HuH-7 (cell line): Measurements from ENCODE around the gene LIPG.
A peak's percentile ranks its signal among the peaks of the same experiment; 100 is the strongest.
"Not testable (repeated sequence)": the region's sequence is repeated elsewhere in the genome, so short reads cannot be mapped to it uniquely, and the experiment has no call there.

Source experiments
- DNase-seq: peaks from one replicate; pipeline ENCODE4 v3.0.0; 2011; ENCODE audit warnings: low spot score

LIPG gene

DNA sequence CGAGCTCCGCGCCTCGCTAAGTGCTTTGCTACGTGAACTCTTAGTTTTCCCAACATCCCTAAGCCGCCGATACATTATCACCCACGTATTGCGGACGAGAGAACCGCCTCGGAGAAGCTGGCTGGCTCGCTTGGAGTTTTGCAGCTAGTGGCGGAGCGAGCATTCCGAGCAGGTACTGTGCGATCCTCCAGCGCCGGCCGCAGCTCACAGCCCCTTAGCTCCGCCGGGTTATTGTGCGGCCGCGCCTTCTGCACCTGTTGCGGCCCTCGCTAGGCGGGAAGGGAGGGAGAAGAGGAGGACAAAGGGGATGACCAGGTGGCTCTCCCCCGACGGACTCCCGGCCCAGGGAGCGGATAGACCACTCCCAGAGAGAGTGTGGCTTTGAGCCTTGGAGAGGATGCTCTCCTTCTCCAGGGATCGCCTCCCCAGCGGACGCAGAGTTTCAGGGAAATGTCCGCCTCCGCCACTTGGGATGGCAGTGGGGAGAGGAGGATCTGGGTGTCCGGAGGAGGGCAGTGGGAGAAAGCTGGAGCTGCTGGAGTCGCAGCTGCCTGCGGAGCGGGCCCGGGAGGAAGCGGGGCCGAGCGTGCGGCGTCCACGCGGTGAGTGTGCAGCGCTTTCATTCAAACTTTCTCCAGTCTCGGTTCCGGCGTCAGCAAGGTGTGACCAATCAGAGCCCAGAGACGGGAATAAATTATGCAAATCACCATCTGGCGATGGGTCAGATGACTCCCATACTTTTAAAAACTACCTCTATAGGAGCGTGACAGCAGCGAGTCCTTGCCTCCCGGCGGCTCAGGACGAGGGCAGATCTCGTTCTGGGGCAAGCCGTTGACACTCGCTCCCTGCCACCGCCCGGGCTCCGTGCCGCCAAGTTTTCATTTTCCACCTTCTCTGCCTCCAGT, at the start of gene LIPG:
Gene LIPG (plus strand): TSS at position 769 of the 905 bp plus-strand sequence. CDS start 252 bp downstream, outside the sequence.
- DNase-seq, result peak; percentile 86

DNA sequence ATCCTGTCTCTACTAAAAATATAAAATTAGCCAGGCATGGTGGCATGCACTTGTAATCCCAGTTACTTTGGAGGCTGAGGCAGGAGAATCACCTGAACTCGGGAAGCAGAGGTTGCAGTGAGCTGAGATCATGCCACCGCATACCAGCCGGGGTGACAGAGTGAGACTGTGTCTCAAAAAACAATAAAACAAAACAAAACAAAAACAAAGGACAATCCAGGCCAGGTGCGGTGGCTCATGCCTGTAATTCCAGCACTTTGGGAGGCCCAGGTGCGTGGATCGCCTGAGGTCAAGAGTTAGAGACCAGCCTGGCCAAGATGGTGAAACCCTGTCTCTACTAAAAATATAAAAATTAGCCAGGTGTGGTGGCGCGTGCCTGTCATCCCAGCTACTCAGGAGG, 49.0 kb upstream of the LIPG start:
- DNase-seq, result not testable (repeated sequence)

DNA sequence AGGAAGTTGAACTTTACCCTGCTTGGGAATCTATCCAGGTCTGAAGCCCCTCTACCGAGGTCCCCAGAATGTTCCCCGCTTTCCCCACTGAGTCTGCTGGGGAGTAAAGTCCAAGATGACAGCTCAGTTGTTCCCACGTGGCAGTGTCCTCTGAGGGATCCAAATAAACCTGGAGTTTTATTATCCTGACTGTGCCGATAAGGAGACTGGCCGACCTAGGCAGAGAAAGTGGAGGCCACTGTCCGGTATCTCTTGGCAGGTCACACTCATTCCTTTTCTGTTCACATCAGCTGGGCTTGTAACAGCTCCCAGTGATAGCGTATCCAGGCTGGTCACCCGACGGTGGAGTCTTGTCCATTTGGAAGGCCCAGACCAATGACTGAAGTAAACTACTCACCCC, 47.3 kb upstream of the LIPG start:
- DNase-seq, result no peak

DNA sequence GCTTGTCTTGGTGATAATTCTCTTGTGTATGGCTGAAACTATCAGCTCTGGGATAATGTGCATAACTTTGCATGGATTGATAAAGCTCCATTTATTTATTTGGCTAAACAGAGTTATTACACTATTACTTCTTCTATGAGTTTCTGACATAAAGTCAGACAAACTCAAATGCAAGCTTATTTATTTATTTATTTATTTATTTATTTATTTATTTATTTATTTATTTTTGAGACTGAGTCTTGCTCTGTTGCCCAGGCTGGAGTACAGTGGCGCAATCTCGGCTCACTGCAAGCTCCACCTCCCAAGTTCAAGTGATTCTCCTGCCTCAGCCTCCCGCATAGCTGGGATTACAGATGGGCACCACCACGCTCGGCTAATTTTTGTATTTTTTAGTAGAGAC, 46.9 kb upstream of the LIPG start:
- DNase-seq, result not testable (repeated sequence)

DNA sequence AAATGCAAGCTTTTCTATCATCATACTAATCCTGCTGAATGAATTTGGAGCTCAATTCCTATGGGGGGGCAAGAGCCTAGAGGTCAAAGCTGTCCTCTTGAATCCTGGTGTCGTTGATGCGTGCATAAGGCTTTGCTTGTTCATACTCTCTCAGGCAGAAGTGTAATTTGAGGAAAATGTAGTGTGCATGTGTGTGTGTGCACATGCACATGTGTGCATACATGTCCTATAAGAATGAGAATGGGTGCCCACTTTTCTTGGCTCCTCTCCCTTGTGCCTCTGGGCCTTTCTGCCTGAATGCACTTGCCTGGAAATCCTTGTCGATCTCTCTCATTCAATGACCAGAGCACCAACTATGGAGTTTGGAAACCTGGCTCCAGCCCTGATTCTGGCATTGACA, 46.3 kb upstream of the LIPG start:
- DNase-seq, result no peak

DNA sequence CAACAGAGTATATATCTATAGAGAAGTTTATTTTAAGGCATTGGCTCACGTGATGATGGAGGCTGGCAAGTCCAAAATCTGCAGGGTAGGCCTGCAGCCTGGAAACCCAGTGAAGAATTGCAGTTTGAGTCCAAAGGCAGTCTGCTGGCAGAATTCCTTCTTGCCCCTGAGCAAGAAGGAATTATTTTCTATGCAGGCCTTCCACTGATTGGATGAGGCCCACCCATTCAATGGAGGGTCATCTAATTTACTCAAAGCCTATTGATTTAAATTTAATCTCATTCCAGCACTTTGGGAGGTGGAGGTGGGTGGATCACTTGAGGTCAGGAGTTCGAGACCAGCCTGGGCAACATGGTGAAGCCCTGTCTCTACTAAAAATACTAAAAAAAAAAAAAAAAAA, 44.4 kb upstream of the LIPG start:
- no peak for DNase-seq

DNA sequence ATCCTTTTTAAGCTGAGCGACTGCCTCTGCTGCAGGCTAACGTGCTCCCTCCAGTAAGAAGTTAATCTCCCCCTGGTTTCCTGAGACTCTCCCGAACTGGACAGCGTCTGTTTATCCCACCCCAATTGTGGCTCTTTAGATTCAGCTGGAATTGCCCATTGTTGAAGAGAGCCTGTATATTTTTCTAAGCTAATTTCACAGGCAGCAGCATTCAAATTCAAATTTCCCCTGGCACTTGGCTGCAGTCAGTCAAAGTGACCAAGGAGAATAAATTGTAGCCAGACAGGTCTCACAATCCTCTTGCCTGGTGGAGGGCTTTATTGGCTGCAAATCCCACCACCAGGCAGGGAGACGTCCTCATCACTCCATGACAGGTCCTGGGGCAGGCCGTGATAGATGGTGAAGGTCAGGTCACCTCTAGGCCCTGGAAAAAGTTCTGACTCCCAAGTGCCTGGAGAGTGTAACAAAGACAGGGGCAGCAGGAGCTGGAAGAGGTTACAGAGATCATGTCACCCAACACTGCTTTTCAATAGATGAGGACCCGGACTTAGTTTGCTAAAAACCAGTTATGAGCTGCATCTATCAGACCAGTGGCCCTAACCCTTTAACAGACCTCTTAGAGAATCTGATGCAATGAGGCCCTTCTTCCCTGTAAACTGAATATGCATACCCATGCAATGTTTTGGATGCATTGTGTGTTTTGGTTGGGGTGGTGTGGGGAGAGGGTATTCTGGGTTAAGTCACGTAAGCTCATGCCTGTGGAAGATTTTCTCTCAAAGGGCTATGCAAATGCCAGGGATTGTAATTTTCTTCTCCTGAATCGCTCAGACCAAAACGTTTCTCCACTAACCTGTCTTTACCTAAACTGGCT, 42.5 kb upstream of the LIPG start:
- no peak for DNase-seq

DNA sequence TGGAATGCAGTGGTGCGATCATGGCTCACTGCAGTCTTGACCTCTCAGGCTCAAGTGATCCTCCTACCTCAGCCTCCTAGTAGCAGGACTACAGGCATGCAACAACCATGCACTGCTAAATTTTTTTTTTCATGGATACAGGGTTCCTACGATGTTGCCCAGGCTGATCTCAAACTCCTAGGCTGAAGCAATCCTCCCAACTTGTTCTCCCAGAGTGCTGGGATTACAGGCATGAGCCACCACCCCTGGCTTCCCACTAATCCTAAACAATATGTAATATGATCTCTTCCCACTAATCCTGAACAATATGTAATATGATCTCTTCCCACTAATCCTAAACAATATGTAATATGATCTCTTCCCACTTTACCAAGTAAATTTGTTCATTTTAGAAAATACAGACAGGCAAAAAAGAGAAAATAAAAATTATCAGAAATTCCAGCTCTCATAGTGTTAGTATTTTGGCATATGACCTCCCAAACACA, 41.2 kb upstream of the LIPG start:
- no peak for DNase-seq

DNA sequence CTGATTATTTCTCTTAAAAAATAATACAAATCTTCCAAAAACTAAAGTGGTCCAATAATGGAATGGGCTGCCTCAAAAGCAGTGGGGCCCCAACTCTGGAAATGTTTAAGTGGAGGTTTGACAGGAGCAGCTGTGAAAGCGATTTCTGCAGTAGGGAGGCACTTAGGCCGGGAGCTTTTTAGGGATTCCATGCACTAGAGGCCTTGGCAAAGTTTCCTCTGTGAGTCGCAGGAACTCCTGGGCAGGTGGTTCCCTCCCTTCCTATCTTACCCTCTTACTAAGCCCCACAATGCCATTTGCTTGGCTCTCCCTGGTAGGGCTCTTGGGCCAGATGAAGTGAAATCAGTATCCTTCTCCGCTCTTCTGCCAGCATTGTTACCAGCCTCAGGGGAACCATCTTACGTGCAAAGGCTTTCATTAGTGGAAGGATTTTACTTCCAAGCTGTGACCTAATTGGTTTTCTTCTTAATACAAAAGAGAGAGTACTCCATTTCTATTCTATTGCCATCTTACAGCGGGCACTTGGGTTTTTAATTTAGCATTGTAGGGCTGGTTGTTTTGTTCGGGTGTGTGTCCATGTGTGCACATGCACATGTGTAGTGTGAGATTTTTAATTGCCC, 40.5 kb upstream of the LIPG start:
- DNase-seq, result no peak

DNA sequence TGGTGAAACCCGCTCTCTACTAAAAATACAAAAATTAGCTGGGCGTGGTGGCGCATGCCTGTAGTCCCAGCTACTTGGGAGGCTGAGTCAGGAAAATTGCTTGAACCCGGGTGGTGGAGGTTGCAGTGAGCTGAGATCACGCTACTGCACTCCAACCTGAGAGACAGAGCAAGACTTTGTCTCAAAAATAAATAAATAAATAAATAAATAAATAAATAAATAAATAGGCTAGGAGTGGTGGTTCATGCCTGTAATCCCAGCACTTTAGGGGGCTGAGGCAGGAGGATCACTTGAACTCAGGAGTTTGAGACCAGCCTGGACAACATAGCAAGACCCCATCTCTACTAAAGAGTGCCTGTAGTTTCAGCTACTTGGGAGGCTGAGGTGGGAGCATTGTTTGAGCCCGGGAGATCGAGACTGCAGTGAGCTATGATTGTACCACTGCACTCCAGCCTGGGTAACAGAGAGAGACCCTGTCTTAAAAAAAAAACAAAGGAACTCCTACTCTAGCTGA, 38.2 kb upstream of the LIPG start:
- DNase-seq, result not testable (repeated sequence)

DNA sequence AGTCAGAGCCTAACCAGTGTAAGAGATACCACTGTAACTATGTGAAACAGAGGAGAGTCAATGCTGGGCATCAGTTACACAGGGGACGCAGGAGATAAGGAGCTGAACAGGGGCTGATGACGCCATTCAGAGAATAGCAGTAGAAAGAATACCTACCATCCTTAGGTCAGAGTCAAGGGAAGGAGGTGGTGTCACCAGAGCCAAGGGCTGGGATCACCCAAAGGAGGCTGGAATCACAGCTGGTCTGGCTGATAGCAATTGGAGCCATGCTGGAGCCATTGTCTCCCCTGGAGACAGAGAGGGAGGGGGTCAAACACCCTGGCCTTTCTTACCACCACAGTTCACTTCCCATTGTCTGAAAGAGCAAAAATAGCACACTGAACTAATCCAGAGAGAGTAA, 37.5 kb upstream of the LIPG start:
- no peak for DNase-seq

DNA sequence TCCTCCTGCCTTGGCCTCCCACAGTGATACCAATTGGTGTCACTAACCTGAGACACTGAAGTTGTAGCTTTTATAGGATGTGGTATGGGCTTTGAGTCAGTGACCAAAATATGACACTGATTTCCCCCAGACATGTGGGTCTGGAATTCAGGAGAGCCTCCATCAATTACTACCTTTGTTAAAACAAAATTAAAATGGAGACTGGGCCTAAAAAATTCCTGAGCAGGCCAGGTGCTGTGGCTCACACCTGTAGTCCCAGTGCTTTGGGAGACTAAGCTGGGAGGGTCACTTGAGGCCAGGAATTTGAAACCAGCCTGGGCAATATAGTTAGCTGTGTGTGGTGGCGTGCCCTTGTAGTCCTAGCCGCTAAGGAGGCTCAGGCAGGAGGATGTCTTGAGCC, 36.9 kb upstream of the LIPG start:
- no peak for DNase-seq

DNA sequence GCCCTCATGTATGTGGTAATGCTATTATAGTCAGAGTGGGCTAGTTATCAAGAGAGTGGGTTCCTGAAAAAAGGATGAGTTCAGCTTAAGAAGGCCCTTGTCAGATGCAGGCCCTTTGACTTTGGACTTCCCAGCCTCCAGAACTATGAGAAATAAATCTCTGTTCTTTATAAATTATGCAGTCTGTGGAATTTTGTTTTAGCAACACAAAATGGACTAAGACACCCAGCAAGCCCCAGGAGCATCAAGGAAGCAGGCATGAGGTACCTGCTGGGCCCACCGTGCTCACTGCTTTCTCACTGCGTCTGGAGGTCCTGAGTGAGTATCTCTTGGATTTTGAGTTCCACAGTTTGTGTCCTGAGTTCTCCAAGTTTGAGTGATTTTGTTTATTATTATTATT, 35.9 kb upstream of the LIPG start:
- no peak for DNase-seq

DNA sequence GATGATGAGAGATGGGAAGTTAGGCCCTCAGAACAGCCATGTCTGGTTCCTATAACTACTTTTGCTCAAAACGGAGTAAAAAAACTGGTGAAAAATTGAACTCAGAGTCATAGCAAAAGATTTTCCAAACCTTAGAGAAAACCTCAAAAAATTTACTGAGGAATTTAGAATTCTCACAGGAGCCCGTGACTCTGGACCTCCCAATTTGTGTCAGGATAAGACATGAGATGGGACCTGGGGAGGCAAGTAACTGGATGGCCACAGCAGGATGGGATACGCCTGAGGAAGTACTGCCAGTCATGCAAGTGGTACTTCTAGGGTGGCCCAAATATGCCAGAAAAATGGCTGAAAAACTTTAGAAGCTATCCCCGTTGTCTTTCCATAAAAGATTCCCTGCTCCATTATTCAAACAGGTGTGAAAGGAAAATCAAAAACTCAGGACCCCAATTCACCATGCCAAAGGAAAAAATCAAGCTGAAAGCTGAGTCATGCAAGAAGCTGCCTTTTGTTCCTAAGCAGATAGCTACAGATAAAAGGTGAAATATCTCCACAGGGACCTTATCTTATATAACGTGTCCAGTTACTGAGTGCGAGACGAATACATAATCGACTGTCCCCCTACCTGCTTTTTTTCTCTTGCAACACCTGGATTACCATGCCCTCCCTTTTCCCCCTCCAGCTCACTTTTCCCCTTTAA, 34.1 kb upstream of the LIPG start:
- DNase-seq, result no peak

DNA sequence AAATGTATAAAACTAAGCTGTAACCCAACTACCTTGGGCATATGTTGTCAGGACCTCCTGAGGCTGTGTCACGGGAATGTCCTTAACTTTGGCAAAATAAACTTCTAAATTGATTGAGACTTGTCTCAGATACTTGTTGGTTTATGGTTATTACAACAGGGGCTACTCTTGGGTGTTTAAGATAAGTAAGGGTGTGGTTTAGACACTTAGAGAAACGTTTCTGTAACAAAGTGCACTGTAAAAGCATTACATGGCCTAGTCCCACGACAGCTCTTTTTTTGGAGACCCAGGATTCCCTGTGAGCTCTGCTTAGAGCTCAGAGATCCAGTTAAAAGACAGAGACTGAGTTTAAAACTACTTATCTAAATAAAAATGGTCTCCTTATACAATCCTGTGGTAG, 32.3 kb upstream of the LIPG start:
- DNase-seq, result no peak

DNA sequence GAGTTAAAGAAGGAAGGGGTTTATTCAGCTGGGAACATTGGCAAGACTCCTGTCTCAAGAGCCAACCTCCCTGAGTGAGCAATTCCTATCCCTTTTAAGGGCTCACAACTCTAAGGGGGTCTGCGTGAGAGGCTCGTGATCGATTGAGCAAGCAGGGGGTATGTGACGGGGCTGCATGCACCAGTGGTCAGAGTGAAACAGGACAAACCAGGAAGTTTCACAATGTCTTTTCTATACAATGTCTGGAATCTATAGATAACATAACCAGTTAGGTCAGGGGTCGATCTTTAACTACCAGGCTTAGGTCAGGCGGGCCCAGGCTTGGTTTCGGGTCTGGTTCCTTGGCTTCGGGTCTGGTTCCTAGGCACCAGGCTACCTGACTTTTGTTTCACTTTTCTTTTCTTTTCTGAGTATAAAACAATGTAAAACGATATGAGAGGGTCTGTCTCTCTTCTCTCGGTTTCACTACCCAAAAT, 30.1 kb upstream of the LIPG start:
- DNase-seq, result no peak

DNA sequence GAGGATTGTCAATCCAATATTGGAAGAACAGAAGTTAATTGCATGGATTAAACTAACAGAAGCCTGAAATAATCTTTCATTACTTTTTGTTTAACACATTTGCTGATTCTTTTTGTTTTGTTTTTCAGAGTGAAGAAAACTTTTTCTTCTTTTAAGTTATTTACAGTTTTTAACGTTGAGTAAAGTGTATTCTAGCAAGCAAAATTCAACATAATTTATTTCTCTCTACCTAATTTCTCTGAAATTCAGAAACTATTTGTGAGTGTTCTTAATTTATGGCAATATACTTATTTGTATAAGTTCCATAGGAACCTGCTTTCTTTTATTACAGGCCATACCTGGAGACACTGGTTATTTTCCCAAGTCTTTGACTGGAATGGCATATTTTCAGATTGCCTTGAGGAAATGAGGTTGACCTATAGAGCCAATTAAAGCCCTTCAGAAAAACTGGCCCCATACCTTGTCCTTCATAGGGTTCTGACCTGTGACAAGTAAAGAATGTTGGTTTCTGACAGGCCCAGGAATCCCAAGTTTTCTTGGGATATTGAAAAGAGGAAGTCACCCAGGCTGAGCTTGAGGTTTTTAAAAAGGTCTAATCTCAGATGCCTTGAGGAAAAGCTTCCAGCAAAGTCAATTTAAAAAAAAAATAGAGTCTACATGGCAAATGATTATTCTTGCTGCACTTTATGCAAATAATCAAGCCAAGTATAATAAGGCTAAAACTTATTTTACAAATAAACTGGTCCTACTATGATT, 26.8 kb upstream of the LIPG start:
- no peak for DNase-seq

DNA sequence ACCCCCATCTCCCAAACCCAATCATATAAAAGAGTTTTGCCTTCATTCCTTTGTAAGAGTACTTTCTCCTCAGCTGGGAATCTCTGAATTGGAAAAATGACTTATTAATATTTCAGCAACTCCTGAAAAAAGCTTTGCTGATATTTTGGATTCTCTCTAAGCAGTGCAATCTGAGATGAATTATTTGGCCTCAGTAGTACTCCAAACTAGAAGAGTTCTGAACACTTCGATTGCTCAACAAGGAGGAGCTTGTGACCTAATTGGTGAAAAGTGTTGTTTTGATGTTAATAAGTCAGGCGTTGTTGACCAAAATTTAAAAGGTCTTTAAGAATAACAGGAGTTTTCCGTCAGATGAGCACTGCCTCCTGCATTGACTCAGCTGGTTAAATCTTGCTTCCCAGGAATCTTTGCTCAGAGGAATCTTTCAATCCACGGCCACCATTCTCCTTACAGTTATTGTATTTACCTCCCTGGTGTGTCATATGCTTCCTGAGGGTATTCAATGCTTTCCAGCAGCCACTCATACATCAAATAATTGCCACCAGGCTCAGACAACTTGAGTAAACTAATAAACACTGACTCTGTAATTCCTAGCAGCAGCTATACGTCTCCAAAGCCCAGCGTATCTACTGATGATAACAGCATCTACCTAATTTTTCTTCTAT, 24.5 kb upstream of the LIPG start:
- no peak for DNase-seq

DNA sequence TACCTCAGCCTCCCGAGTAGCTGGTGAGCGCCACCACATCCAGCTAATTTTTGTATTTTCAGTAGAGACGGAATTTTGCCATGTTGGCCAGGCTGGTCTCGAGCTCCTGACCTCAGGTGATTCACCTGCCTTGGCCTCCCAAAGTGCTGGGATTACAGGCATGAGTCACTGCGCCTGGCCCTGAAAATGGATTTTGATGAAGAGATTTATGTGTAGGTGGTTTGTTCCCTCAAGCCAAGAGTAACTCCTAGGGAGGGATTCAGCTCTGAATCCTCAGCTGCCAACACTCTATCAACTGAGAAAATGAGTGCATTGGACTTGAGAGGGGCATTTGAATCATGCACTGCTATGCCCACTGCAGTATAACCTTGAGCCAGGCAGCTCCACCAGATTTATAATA, 17.5 kb upstream of the LIPG start:
- no peak for DNase-seq

DNA sequence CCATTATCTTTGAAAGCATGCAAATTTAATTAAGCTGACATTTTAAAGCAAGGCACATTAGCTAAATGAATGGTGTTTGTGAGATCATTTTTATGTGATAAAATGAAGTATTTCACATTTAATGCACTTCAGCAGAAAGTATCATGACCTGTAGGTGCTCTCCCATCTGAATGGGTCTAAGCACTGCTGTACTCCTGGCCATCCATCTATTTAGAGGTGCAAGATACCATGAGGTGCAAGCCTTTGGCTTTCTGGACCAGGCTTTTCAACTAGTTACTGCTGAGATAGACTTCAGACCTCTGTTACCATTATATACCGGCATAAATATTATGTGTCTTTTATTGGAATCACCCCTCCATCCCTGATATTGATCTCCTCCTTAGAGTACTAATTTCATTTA, 15.6 kb upstream of the LIPG start:
- no peak for DNase-seq
